ENCODE data around the gene NWD2. TPM values are rescaled to one million over a fixed set of nuclear protein-coding genes. Genes with fewer than 3 reads are reported as not detected.

NWD2 gene
- total RNA-seq, 1 experiment from 2014 or later: not detected

DNA sequence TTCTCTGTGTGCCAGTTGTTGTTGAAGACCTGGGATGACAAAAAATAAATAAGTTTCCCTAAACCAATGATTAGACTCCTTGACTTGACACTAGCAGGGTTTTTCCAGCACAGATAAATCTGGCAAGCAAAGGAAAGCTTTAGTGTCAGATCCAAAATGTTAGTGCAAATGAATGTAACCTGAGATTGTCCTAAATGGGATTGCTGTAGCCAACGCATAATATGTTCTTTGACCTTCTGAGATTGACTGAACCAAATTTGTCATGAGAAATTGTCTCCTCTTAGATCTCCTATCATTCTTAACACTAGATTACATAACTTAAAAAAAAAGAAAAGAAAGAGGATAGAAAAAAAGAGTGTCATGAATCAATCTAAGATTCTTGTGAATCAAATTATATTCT lies 245.2 kb downstream of the NWD2 start:
- Mint-ChIP-seq H3K9me3 (no peaks in the 10 kb centered on the region), H3K4me1 (0 out of 4 replicates have a peak, but pooled peaks cover 0 to 5% of the 10 kb centered on the region in 2 experiments), H3K27me3 (ENCODE audit: low read depth) (no peaks in the 10 kb centered on the region; the same call in 1 of the 2 replicates), H3K36me3 (ENCODE audit: insufficient read depth in 1 of 3, low read depth in 3 of 3) (no peaks in the 10 kb centered on the region), H3K4me3 (no peak overlapping the region), H3K27ac (no peak overlapping the region)
- no peak overlapping the region for H3T11ph ChIP-seq (ENCODE audit: low read length)
- no peak overlapping the region for H3K9ac ChIP-seq (ENCODE audit: extremely low read depth, insufficient read length, low read length)
- H3K79me2 ChIP-seq (ENCODE audit: insufficient read depth, low read length): no peaks in the 10 kb centered on the region
- no peak overlapping the region for H3K14ac ChIP-seq (ENCODE audit: insufficient read depth, low read length)
- no peaks in the 10 kb centered on the region for H3K23me2 ChIP-seq (ENCODE audit: insufficient read length, low read depth, low read length, poor library complexity, severe bottlenecking)
- no CpG with 5 or more reads among the region's 1 CpG for WGBS (ENCODE audit: extremely low coverage, insufficient read length, low lambda C conversion rate)
- H3K27me3 ChIP-seq (ENCODE audit: insufficient read depth, low read length): no peaks in the 10 kb centered on the region
- H2BK12ac ChIP-seq (ENCODE audit: insufficient read length, low read depth, low read length): no peak overlapping the region
- TF ChIP-seq CTCF (conservative IDR thresholded peaks at IDR 0.05): no peak
- no peaks in the 10 kb centered on the region for H3K79me1 ChIP-seq (ENCODE audit: insufficient read depth, low read depth, low read length, poor library complexity, severe bottlenecking)
- no peak overlapping the region for H4K5ac ChIP-seq (ENCODE audit: insufficient read length, low read depth, low read length)
- no peak overlapping the region for H2BK20ac ChIP-seq (ENCODE audit: low read depth, low read length, poor library complexity, severe bottlenecking)
- no peak overlapping the region for H3K56ac ChIP-seq (ENCODE audit: insufficient read length, low read depth, low read length)
- no peak overlapping the region for H4K8ac ChIP-seq (replicated peaks; ENCODE audit: insufficient read length, low read depth, low read length)
- H3K18ac ChIP-seq (ENCODE audit: insufficient read length, low read depth, low read length): no peak overlapping the region
- H3K4me2 ChIP-seq (ENCODE audit: insufficient read depth, insufficient read length, low read length): no peak overlapping the region
- DNase-seq: no peak
- H2BK15ac ChIP-seq (ENCODE audit: low read depth, low read length): no peak overlapping the region
- H3K27ac ChIP-seq (ENCODE audit: insufficient read length, low read depth, low read length): no peak overlapping the region
- H3K23ac ChIP-seq (ENCODE audit: insufficient read length, low read depth, low read length): no peak overlapping the region
- H4K20me1 ChIP-seq (ENCODE audit: control insufficient read depth, insufficient read depth, insufficient read length): no peaks in the 10 kb centered on the region
- H2BK120ac ChIP-seq (ENCODE audit: low read depth, low read length, poor library complexity, severe bottlenecking): no peak overlapping the region
- no peak overlapping the region for H4K91ac ChIP-seq (ENCODE audit: insufficient read length, low read depth, low read length)
- no peak overlapping the region for H2AK5ac ChIP-seq (ENCODE audit: insufficient read length, low read length)
- no peaks in the 10 kb centered on the region for H3K4me1 ChIP-seq (ENCODE audit: insufficient read depth, low read length)
- no peak overlapping the region for H3K4ac ChIP-seq (ENCODE audit: low read depth, low read length)
- H2BK5ac ChIP-seq (ENCODE audit: insufficient read length, low read length): no peak overlapping the region
- no peaks in the 10 kb centered on the region for H3K9me3 ChIP-seq (ENCODE audit: control insufficient read depth, low read depth, low read length)
- H2AFZ ChIP-seq (ENCODE audit: low read length): no peak overlapping the region

All from H9 (cell line).